ENCODE results near the gene DNAI4. TPM values are rescaled to one million over a fixed set of nuclear protein-coding genes. Genes with fewer than 3 reads are reported as not detected.

Gene DNAI4
- total RNA-seq, 2 experiments from 2014 or later: 1.9 to 10.2 TPM

GRCh38 chr1:66769512-66770229 is 155.0 kb downstream of the DNAI4 start:
- Histone ChIP-seq H3K4me3 (ENCODE audit: low read depth, low read length, poor library complexity, severe bottlenecking) (peak overlapping the region; percentile 63), H3K4me2 (ENCODE audit: low read length) (peak overlapping the region; percentile 88), H3K4me1 (ENCODE audit: insufficient read depth, low read length, poor library complexity, severe bottlenecking) (peaks cover 84% of the 10 kb centered on the region), H3K36me3 (ENCODE audit: insufficient read depth, low read length) (peaks cover 5% of the 10 kb centered on the region), H4K20me1 (ENCODE audit: insufficient read depth, low read length) (no peaks in the 10 kb centered on the region), H3K9me2 (ENCODE audit: insufficient read depth, low read length) (no peaks in the 10 kb centered on the region), H3K9me3 (ENCODE audit: low read length) (no peaks in the 10 kb centered on the region; the same call in 1 of the 2 replicates), H3K79me2 (ENCODE audit: insufficient read depth, low read depth, low read length) (no peaks in the 10 kb centered on the region), H2AFZ (ENCODE audit: low read length) (peak overlapping the region; percentile 59; the same call in 1 of the 2 replicates), H3K27ac (ENCODE audit: low read depth, low read length, poor library complexity, severe bottlenecking) (peak overlapping the region; percentile 99)
- ChIA-PET CTCF (ENCODE audit: unreplicated experiment) (interaction anchor here (1.2 kb wide), 1 partner anchor 379 kb away, joined by 3 read pairs; no protein-coding TSS in a partner anchor), POLR2A (interaction anchor here (0.5 to 1.6 kb wide), 18 partner anchors 10 to 667 kb away, joined by 3 to 22 read pairs (median 3); partner anchors contain the start of genes DNAI4 and MIER1)
- peak; percentile 92 for DNase-seq (ENCODE audit: low spot score)
- TF ChIP-seq, protein P1, sequence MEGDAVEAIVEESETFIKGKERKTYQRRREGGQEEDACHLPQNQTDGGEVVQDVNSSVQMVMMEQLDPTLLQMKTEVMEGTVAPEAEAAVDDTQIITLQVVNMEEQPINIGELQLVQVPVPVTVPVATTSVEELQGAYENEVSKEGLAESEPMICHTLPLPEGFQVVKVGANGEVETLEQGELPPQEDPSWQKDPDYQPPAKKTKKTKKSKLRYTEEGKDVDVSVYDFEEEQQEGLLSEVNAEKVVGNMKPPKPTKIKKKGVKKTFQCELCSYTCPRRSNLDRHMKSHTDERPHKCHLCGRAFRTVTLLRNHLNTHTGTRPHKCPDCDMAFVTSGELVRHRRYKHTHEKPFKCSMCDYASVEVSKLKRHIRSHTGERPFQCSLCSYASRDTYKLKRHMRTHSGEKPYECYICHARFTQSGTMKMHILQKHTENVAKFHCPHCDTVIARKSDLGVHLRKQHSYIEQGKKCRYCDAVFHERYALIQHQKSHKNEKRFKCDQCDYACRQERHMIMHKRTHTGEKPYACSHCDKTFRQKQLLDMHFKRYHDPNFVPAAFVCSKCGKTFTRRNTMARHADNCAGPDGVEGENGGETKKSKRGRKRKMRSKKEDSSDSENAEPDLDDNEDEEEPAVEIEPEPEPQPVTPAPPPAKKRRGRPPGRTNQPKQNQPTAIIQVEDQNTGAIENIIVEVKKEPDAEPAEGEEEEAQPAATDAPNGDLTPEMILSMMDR (conservative IDR thresholded peaks at IDR 0.05; ENCODE audit: low read length): no peak
- BruUV-seq (replicated peaks): TSS peak; percentile 95
- intact Hi-C loops (cut with micrococcal nuclease; ENCODE audit: unreplicated experiment): loop anchor here (1.0 to 10.0 kb wide), 8 partner anchors 155 to 965 kb away; partner anchors contain the start of genes DNAI4, MIER1, SERBP1 and SLC35D1

- H3K9me2 ChIP-seq (ENCODE audit: insufficient read depth, low read length): no peaks in the 10 kb centered on the region
- H3K4me1 ChIP-seq (ENCODE audit: insufficient read depth, low read length, poor library complexity, severe bottlenecking): peaks cover 82% of the 10 kb centered on the region
- peaks cover 5% of the 10 kb centered on the region for H3K36me3 ChIP-seq (ENCODE audit: insufficient read depth, low read length)
- intact Hi-C loops (cut with micrococcal nuclease; ENCODE audit: unreplicated experiment): loop anchor here (1.0 to 10.0 kb wide), 8 partner anchors 155 to 966 kb away; partner anchors contain the start of genes DNAI4, MIER1, SERBP1 and SLC35D1
- H4K20me1 ChIP-seq (ENCODE audit: insufficient read depth, low read length): no peaks in the 10 kb centered on the region
- POLR2A ChIA-PET: interaction anchor here (0.5 to 2.6 kb wide), 12 partner anchors 10 to 663 kb away, joined by 3 to 22 read pairs (median 4); partner anchors contain the start of genes DNAI4 and MIER1
- H3K4me3 ChIP-seq (ENCODE audit: low read depth, low read length, poor library complexity, severe bottlenecking): peak overlapping the region; percentile 63
- no TSS peak for BruUV-seq (replicated peaks)
- DNase-seq (ENCODE audit: low spot score): peak; percentile 94
- H3K9me3 ChIP-seq (ENCODE audit: low read length): no peaks in the 10 kb centered on the region; the same call in 1 of the 2 replicates
- no peak for TF ChIP-seq EZH2phosphoT487 (IDR thresholded peaks at IDR 0.05; ENCODE audit: borderline replicate concordance, low read depth, low read length)
- TF ChIP-seq, protein P1 (conservative IDR thresholded peaks at IDR 0.05; ENCODE audit: low read length): no peak
- H3K4me2 ChIP-seq (ENCODE audit: low read length): peak overlapping the region; percentile 88
- CTCF ChIA-PET (ENCODE audit: unreplicated experiment): interaction anchor here (1.2 kb wide), 1 partner anchor 380 kb away, joined by 3 read pairs; no protein-coding TSS in a partner anchor
- H3K79me2 ChIP-seq (ENCODE audit: insufficient read depth, low read depth, low read length): no peaks in the 10 kb centered on the region
- H3K27ac ChIP-seq (ENCODE audit: low read depth, low read length, poor library complexity, severe bottlenecking): peak overlapping the region; percentile 99
- peak overlapping the region; percentile 74; the same call in 1 of the 2 replicates for H2AFZ ChIP-seq (ENCODE audit: low read length)
These were observed 155.7 kb downstream of the DNAI4 start for GRCh38 chr1:66768965-66769364.
